Lung (tissue), 12 donors: ENCODE measurements around the gene TBX5. TPM values are rescaled to one million over a fixed set of nuclear protein-coding genes. Genes with fewer than 3 reads are reported as not detected.

Experiments
- ATAC-seq: fragments of 200-7000 bp; cut with Tn5 transposase; one replicate; pipeline ENCODE4 v1.9.1; 2020; ENCODE audit warnings: moderate number of reproducible peaks; ENCODE audit not compliant: insufficient read depth, low FRiP score
- DNase-seq, 3 donors: peaks; one replicate each; pipeline ENCODE4 v3.0.0-alpha.2; 2013 to 2017
- H3K27ac ChIP-seq, 2 donors: one replicate each; pipeline ENCODE4 v1.5.1; 2013; ENCODE audit warnings: mild to moderate bottlenecking in 2 of 2, moderate library complexity in 2 of 2, control low read depth in 1 of 2, inconsistent platforms in 1 of 2, low read depth in 1 of 2, low read length in 1 of 2
- H3K27me3 ChIP-seq, 3 donors: one replicate each; pipeline ENCODE4 v1.5.1; 2013; ENCODE audit warnings: low read length in 2 of 3; ENCODE audit not compliant: control insufficient read depth in 3 of 3, insufficient read depth in 3 of 3
- H3K36me3 ChIP-seq, 4 donors: one replicate each; pipeline ENCODE4 v1.5.1; 2013; ENCODE audit warnings: low read length in 4 of 4, mild to moderate bottlenecking in 1 of 4, moderate library complexity in 1 of 4; ENCODE audit not compliant: control insufficient read depth in 4 of 4, insufficient read depth in 4 of 4
- H3K4me1 ChIP-seq, 5 donors: one replicate each; pipeline ENCODE4 v1.5.1; 2013; ENCODE audit warnings: low read length in 5 of 5, mild to moderate bottlenecking in 2 of 5, moderate library complexity in 1 of 5; ENCODE audit not compliant: control insufficient read depth in 5 of 5, insufficient read depth in 5 of 5
- H3K4me3 ChIP-seq: one replicate; pipeline ENCODE4 v1.5.1; 2013; ENCODE audit warnings: mild to moderate bottlenecking, control low read depth, moderate library complexity
- H3K9ac ChIP-seq, 2 donors: one replicate each; pipeline ENCODE4 v1.5.1; 2013; ENCODE audit warnings: low read length in 2 of 2, control low read depth in 1 of 2; ENCODE audit not compliant: insufficient read depth in 1 of 2
- H3K9me3 ChIP-seq, 4 donors: one replicate each; pipeline ENCODE4 v1.5.1; 2013; ENCODE audit warnings: low read length in 3 of 4, mild to moderate bottlenecking in 1 of 4, moderate library complexity in 1 of 4; ENCODE audit not compliant: control insufficient read depth in 4 of 4, insufficient read depth in 3 of 4
- CTCF ChIP-seq: IDR thresholded peaks from 2 replicates; pipeline ENCODE4 v1.5.1; 2012; ENCODE audit warnings: mild to moderate bottlenecking; ENCODE audit errors: control extremely low read depth, extremely low read depth
- WGBS, 2 donors: extraction: QIAGEN DNeasy Blood & Tissue Kit; methylation state at CpG; one replicate each; pipeline ENCODE4 v1.1.7; 2013; 5-methylcytosine and 5-hydroxymethylcytosine counted together
- polyA plus RNA-seq, 2 donors: library from polyadenylated mRNA; stranded (reverse); fragments of 200-250 nt; gene quantifications; one replicate each; pipeline ENCODE4 v1.2.1, GENCODE V29; 2013
- total RNA-seq, 2 donors: library from RNA; depleted of rRNA in 1 of 2; stranded (reverse); fragments of >200 nt in 1 of 2; gene quantifications; one replicate each; pipeline ENCODE4 v1.2.1, GENCODE V29; 2014 to 2021
- donor health status: control.
- donor health status: control.
- donor health status: Bipolar disorder and iron deficiency.
- donor health status: healthy.
- donor health status: DM: yes; HTN: yes; CAD: no.

The TBX5 gene
- total and polyA plus RNA-seq, 4 donors, result 5.6 to 39.7 (median 13.9) TPM

GRCh38 chr12:114397978-114398881 lies 7.7 kb downstream of the TBX5 start:
- H3K9ac ChIP-seq, result peak overlapping the region in 1 of 2 donors; percentile 99
- peak overlapping the region in 1 of 2 donors; percentile 78 for H3K27ac ChIP-seq
- ATAC-seq (no peak), DNase-seq (no peak)
- TF ChIP-seq CTCF, result no peak
- peaks cover 0 to 43% (median 20%) of the 10 kb centered on the region in 4 donors for H3K36me3 ChIP-seq
- 20 to 22% methylated on average over 23 of the region's 23 CpGs for WGBS, 2 donors
- H3K9me3 ChIP-seq, result peaks cover 0 to 10% (median 0%) of the 10 kb centered on the region in 4 donors
- H3K4me1 ChIP-seq, result peaks cover 0 to 81% (median 5%) of the 10 kb centered on the region in 5 donors
- no peak overlapping the region for H3K4me3 ChIP-seq
- peaks cover 7 to 82% (median 14%) of the 10 kb centered on the region in 3 donors for H3K27me3 ChIP-seq

GRCh38 chr12:114396869-114397719 lies 8.8 kb downstream of the TBX5 start:
- WGBS, 2 donors, result 13 to 15% methylated on average over 19 of the region's 19 CpGs
- Histone ChIP-seq H3K27ac (peak overlapping the region in 1 of 2 donors; percentile 78), H3K9ac (peak overlapping the region in 1 of 2 donors; percentile 99), H3K4me1 (peaks cover 0 to 92% (median 5%) of the 10 kb centered on the region in 5 donors), H3K4me3 (no peak overlapping the region), H3K27me3 (peaks cover 4 to 82% (median 12%) of the 10 kb centered on the region in 3 donors), H3K9me3 (peaks cover 0 to 10% (median 0%) of the 10 kb centered on the region in 4 donors), H3K36me3 (peaks cover 0 to 43% (median 20%) of the 10 kb centered on the region in 4 donors)
- DNase-seq, result peak in 1 of 3 donors; percentile 50
- ATAC-seq, result no peak
- TF ChIP-seq CTCF, result no peak

- Histone ChIP-seq H3K4me3 (no peak overlapping the region), H3K36me3 (peaks cover 0 to 51% (median 21%) of the 10 kb centered on the region in 4 donors), H3K27me3 (peaks cover 2 to 78% (median 8%) of the 10 kb centered on the region in 3 donors), H3K27ac (peak overlapping the region; percentile 50 to 78), H3K9me3 (peaks cover 0 to 10% (median 0%) of the 10 kb centered on the region in 4 donors), H3K4me1 (peaks cover 0 to 92% (median 5%) of the 10 kb centered on the region in 5 donors), H3K9ac (peak overlapping the region in 1 of 2 donors; percentile 69)
- ATAC-seq (no peak), DNase-seq (peak in 2 of 3 donors; percentile 55 to 57)
- WGBS, 2 donors, result 3 to 6% methylated on average over 50 of the region's 50 CpGs
- no peak for TF ChIP-seq CTCF
Measured at GRCh38 chr12:114396153-114396868, 9.6 kb downstream of the TBX5 start.
